GM10847 (cell line): ENCODE measurements around the gene FHIT.

ENCODE experiments used
- POLR2A ChIP-seq: IDR thresholded peaks from 2 replicates; pipeline ENCODE4 v1.6.1; 2011; ENCODE audit not compliant: insufficient read length; ENCODE audit errors: extremely low read depth

The FHIT gene

GRCh38 chr3:60308808-60309207, 942.4 kb downstream of the FHIT start:
- TF ChIP-seq POLR2A = no peak

- no peak for TF ChIP-seq POLR2A
These were observed 943.6 kb downstream of the FHIT start for GRCh38 chr3:60307562-60308199.

- no peak for TF ChIP-seq POLR2A
These were observed 947.1 kb downstream of the FHIT start for GRCh38 chr3:60304112-60304511.

GRCh38 chr3:60303160-60303559, 948.1 kb downstream of the FHIT start:
- TF ChIP-seq POLR2A = no peak

- no peak for TF ChIP-seq POLR2A
These were observed 950.1 kb downstream of the FHIT start for GRCh38 chr3:60301142-60301541.

GRCh38 chr3:60298141-60298540, 953.1 kb downstream of the FHIT start:
- TF ChIP-seq POLR2A = no peak

GRCh38 chr3:60294181-60294580, 957.1 kb downstream of the FHIT start:
- no peak for TF ChIP-seq POLR2A

GRCh38 chr3:60291115-60291514, 960.1 kb downstream of the FHIT start:
- TF ChIP-seq POLR2A = no peak

GRCh38 chr3:60290122-60290492, 961.1 kb downstream of the FHIT start:
- TF ChIP-seq POLR2A = no peak

GRCh38 chr3:60289341-60290121, 961.7 kb downstream of the FHIT start:
- no peak for TF ChIP-seq POLR2A

GRCh38 chr3:60282866-60283265, 968.4 kb downstream of the FHIT start:
- TF ChIP-seq POLR2A = no peak

GRCh38 chr3:60281970-60282369, 969.3 kb downstream of the FHIT start:
- TF ChIP-seq POLR2A = no peak

GRCh38 chr3:60277361-60277800, 973.9 kb downstream of the FHIT start:
- no peak for TF ChIP-seq POLR2A

GRCh38 chr3:60276615-60277014, 974.6 kb downstream of the FHIT start:
- TF ChIP-seq POLR2A = no peak

- TF ChIP-seq POLR2A = no peak
These were observed 976.6 kb downstream of the FHIT start for GRCh38 chr3:60274646-60275045.

GRCh38 chr3:60274098-60274497, 977.2 kb downstream of the FHIT start:
- TF ChIP-seq POLR2A = no peak

- no peak for TF ChIP-seq POLR2A
These were observed 981.4 kb downstream of the FHIT start for GRCh38 chr3:60269829-60270266.

GRCh38 chr3:60269377-60269776, 981.9 kb downstream of the FHIT start:
- no peak for TF ChIP-seq POLR2A
